ENCODE data around the gene HDAC4.

- TF ChIP-seq CTCF (IDR thresholded peaks at IDR 0.05; ENCODE audit: poor library complexity) (no peak), EZH2 (IDR thresholded peaks at IDR 0.05; ENCODE audit: borderline replicate concordance) (no peak)
These were observed 19.3 kb upstream of the HDAC4 start for GRCh38 chr2:239420082-239420481.
